ENCODE results near the gene ISOC2. TPM values are rescaled to one million over a fixed set of nuclear protein-coding genes. Genes with fewer than 3 reads are reported as not detected.

ISOC2 gene
- total RNA-seq, 3 donors from 2014 or later (not counting 1 experiment from before 2014, with no cell fraction given), result 7.2 to 12.4 (median 9.5) TPM

GRCh38 chr19:55472463-55472862 is 11.0 kb upstream of the ISOC2 start:
- Mint-ChIP-seq H3K27ac (no peak overlapping the region), H3K27me3 (ENCODE audit: low read depth in 2 of 2) (no peaks in the 10 kb centered on the region), H3K4me3 (no peak overlapping the region), H3K9me3 (no peaks in the 10 kb centered on the region), H3K4me1 (peaks cover 5 to 15% of the 10 kb centered on the region in 2 donors), H3K36me3 (no peaks in the 10 kb centered on the region)
- DNase-seq (no peak), ATAC-seq (no peak)
- H3K27ac ChIP-seq (ENCODE audit: low read length), result no peak overlapping the region
- WGBS (ENCODE audit: insufficient coverage), result 96% methylated on average over 8 of the region's 8 CpGs
- no peaks in the 10 kb centered on the region for H3K27me3 ChIP-seq (ENCODE audit: control insufficient read depth, insufficient read depth, low read length)
- no peaks in the 10 kb centered on the region for H3K36me3 ChIP-seq (ENCODE audit: control insufficient read depth, insufficient read depth, low read length)
- H3K4me1 ChIP-seq (ENCODE audit: control insufficient read depth, insufficient read depth, low read length), result peaks cover 18% of the 10 kb centered on the region
- TF ChIP-seq CTCF (IDR thresholded peaks at IDR 0.05), result no peak
- H3K4me3 ChIP-seq (ENCODE audit: low read length), result no peak overlapping the region
- intact Hi-C loops (cut with micrococcal nuclease), result no loop called here
- H3K9me3 ChIP-seq (ENCODE audit: control insufficient read depth, insufficient read depth, low read length), result no peaks in the 10 kb centered on the region

GRCh38 chr19:55471266-55471665 is 9.8 kb upstream of the ISOC2 start:
- H3K4me3 ChIP-seq (ENCODE audit: low read length), result no peak overlapping the region
- peaks cover 0 to 10% of the 10 kb centered on the region in 2 donors for H3K4me1 Mint-ChIP-seq
- H3K27me3 ChIP-seq (ENCODE audit: control insufficient read depth, insufficient read depth, low read length), result no peaks in the 10 kb centered on the region
- no peak overlapping the region for H3K27ac Mint-ChIP-seq
- no peaks in the 10 kb centered on the region for H3K9me3 Mint-ChIP-seq
- no peaks in the 10 kb centered on the region for H3K36me3 Mint-ChIP-seq
- H3K27me3 Mint-ChIP-seq (ENCODE audit: low read depth in 2 of 2), result peaks cover 0 to 2% of the 10 kb centered on the region in 2 donors
- intact Hi-C loops (cut with micrococcal nuclease), result no loop called here
- no peak for DNase-seq
- H3K27ac ChIP-seq (ENCODE audit: low read length), result no peak overlapping the region
- ATAC-seq, result no peak
- WGBS (ENCODE audit: insufficient coverage), result 91% methylated on average over 13 of the region's 13 CpGs
- H3K4me1 ChIP-seq (ENCODE audit: control insufficient read depth, insufficient read depth, low read length), result peaks cover 11% of the 10 kb centered on the region
- no peak overlapping the region for H3K4me3 Mint-ChIP-seq
- no peaks in the 10 kb centered on the region for H3K9me3 ChIP-seq (ENCODE audit: control insufficient read depth, insufficient read depth, low read length)
- H3K36me3 ChIP-seq (ENCODE audit: control insufficient read depth, insufficient read depth, low read length), result no peaks in the 10 kb centered on the region
- no peak for TF ChIP-seq CTCF (IDR thresholded peaks at IDR 0.05)

- Histone ChIP-seq H3K4me3 (ENCODE audit: low read length) (no peak overlapping the region), H3K36me3 (ENCODE audit: control insufficient read depth, insufficient read depth, low read length) (no peaks in the 10 kb centered on the region), H3K4me1 (ENCODE audit: control insufficient read depth, insufficient read depth, low read length) (peaks cover 4% of the 10 kb centered on the region), H3K27me3 (ENCODE audit: control insufficient read depth, insufficient read depth, low read length) (no peaks in the 10 kb centered on the region), H3K27ac (ENCODE audit: low read length) (no peak overlapping the region), H3K9me3 (ENCODE audit: control insufficient read depth, insufficient read depth, low read length) (no peaks in the 10 kb centered on the region)
- Mint-ChIP-seq H3K4me3 (no peak overlapping the region), H3K4me1 (peaks cover 0 to 5% of the 10 kb centered on the region in 2 donors), H3K27ac (no peak overlapping the region), H3K36me3 (no peaks in the 10 kb centered on the region), H3K9me3 (no peaks in the 10 kb centered on the region), H3K27me3 (ENCODE audit: low read depth in 2 of 2) (peaks cover 0 to 2% of the 10 kb centered on the region in 2 donors)
- DNase-seq, result no peak
- TF ChIP-seq CTCF (IDR thresholded peaks at IDR 0.05), result peak; percentile 55
- no peak for ATAC-seq
- intact Hi-C loops (cut with micrococcal nuclease), result no loop called here
- 34% methylated on average over 4 of the region's 4 CpGs for WGBS (ENCODE audit: insufficient coverage)
Measured at GRCh38 chr19:55468054-55468393, 6.6 kb upstream of the ISOC2 start.

Measured in natural killer cell (primary cell).